GM19328 (cell line): ENCODE data around the gene GDPD5.

ENCODE experiments used
- ATAC-seq: cut with Tn5 transposase; IDR thresholded peaks from one replicate; pipeline ENCODE4 v1.9.1; 2021; ENCODE audit warnings: mild to moderate bottlenecking, moderate library complexity; ENCODE audit not compliant: unreplicated experiment

The GDPD5 gene

GRCh38 chr11:75516886-75517285, 8.9 kb downstream of the GDPD5 start:
- no peak for ATAC-seq

- no peak for ATAC-seq
Measured at GRCh38 chr11:75516140-75516539, 9.6 kb downstream of the GDPD5 start.

DNA sequence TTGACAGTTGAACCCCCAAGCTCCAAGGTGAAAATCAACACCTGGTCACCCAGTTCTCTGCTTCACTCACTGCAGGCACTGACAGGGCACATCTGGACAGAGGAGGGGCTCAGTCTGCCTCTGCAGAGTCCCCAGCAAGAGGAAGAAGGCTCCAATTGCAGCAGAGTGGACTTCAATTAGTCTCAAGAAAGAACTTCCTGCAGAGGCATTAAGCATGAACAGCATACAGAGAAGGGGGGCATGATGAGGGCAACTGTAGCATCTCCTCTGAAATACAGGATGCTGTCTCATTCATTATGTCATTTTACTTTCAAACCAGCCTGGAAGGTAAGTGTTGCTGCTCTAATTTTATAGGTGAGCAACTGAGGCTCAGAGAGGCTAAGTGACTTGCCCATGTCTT, 11.1 kb downstream of the GDPD5 start:
- no peak for ATAC-seq

DNA sequence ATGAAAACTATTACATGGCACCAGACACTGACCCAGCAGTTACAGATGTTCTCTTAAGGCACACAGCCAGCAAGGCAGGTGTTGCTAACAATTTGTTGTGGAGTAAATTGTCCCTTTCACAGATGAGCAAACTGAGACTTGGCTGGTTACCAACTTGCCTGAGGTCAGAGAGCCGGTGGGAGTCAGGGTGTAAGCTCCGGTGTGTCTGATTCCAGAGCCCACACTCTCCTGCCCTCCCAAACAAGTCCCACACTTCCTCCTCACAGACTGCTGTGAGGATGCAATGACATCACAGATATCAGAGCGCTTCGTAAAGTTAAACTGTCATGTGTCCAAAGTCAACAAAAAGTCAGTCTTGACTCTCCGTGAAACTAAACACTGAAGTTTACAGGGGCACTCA, 12.5 kb downstream of the GDPD5 start:
- ATAC-seq, result no peak

- ATAC-seq, result no peak
Measured at GRCh38 chr11:75510723-75511019, 15.1 kb downstream of the GDPD5 start.

GRCh38 chr11:75510004-75510722, 15.6 kb downstream of the GDPD5 start:
- no peak for ATAC-seq

DNA sequence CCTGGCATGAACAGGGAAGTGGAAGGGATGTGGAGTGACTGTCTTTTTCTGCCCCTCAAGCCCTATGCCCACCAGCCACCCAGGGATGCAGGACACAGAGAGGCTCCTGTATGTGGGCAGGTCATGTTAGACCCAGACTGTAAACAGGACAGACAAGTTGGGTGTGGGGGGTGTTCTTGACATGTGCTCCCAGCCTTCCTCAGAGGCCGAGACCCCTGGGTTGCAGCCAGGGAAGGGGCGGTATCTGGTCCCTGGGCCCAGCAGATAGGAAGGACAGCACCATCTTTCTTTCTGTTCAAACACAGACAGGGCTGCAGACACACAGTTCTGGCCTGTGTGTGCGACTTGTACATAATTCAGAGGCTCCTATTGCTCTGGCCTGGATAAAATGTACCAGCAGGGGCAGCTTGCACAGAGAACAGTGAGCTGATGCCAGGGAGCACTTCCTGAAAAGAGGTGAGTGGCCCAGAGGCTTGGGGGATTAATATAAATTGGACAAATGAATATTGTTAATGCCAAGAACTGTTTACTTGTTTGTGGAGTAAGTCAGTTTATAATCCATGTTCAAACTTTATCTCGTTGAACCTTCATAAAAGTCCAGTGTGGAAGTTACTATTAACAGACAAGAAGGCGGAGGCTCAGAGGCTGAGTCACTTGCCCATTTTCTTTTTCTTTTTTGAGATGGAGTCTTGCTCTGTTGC, 16.6 kb downstream of the GDPD5 start:
- no peak for ATAC-seq

GRCh38 chr11:75508051-75508561, 17.6 kb downstream of the GDPD5 start:
- ATAC-seq, result no peak

DNA sequence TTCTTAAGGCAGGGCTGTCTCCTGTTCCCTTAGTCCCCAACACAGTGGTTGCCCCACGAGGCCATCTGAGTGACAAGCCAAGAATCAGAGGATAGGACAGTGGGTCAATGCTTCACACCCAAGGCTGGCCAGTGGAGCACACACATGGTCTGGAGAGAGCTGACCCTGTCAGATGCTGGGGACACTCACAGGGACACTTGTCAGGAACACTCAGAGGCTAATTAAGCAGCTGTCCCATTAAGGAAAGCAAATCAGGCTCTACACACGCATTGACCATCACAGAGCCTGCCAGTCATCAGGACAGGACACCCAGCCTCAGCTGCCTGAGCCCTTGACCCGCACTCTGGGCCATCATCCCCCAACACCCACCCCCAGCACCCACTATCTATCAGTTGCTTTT, 18.2 kb downstream of the GDPD5 start:
- no peak for ATAC-seq

DNA sequence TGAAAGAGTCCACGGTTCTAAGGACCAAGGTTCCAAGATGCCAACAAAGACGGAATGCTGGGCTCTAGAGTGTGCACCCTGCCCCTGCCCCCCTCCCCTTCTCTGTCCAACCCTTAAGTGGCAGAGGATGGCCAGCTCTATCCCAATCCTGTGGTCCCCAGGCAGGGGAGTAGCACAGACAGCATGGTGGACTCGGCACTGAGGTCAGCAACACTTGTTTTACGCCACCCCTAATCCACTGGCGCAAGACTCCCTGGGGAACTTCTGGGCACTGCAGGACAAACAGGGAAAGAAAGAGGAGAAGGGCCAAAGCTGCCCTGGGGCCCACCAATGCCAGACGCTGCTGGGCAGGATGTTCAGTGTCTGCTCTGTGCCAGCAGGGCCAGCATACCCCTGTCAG, 18.9 kb downstream of the GDPD5 start:
- no peak for ATAC-seq

DNA sequence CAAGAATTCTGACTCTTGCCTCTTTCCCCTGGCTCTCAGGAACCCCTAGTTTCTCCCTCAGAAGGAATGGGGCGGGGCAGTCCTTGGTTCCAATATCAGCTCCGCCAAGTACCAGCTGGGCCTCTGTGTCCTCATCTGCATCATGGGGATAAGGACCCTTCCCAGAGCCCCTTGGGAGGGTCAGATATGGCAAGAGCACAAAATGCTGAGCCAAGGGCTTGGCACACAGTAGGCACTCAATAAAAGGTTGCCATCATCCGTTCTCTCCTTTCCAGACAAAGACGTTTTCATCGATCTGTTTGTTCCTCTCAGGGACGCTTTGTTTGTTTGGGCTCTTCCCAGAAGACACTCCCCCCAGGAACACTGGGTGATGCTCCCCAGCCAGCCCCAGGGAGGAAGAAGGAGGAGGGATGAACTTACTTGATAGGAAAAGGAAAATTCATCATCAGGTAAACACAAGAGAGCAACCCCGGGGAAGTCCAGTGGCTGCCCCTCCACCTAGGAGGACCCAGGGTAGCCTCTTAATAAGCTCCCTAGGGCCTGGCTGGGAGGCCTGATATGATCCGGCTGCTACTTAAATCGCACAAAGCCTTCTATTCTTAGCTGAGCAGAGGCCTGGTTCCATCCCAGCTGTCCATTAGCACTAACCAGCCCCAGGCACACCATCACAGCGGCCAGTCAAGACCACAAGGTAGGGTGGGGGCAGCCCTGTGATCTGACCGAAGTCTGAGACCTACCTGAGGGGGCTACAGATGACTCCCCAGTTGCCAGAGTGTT, 19.6 kb downstream of the GDPD5 start:
- ATAC-seq, result no peak

DNA sequence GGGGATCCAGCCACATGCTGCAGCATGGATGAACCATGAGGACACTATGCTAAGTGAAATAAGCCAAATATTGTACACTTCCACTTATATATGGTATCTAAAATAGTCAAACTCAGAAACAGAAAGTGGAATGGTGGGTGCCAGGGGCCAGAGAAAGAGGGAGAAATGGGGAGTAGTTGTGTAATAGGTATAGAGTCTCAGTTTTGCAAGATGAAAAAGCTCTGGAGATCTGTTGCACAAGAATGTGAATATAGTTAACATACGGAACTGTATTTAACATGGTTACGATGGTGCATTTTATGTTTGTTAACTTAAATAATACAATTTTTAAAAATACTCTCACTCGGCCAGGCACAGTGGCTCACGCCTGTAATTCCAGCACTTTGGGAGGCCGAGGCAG, 21.2 kb downstream of the GDPD5 start:
- ATAC-seq, result no peak

- ATAC-seq, result no peak
Measured at GRCh38 chr11:75503531-75504099, 22.1 kb downstream of the GDPD5 start.

DNA sequence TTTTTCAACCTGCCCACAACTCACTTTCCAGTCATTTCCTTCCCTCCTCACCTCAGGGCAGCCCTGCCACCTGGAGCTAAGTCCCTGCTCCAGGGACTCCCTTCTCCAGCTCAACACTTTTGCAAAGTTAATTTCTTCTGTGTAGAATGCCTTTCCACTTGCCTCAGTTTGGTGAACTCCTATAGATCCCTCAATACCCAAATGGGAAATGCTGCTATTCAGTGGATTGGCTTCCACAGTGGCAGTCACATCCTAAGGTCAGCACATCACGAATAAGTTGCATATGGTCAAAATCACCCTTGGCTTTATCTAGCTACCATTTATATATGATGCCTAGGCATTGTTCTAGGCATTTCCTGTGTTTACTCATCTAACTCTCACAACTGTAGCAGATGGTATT, 23.6 kb downstream of the GDPD5 start:
- no peak for ATAC-seq

GRCh38 chr11:75500742-75501141, 25.0 kb downstream of the GDPD5 start:
- no peak for ATAC-seq

DNA sequence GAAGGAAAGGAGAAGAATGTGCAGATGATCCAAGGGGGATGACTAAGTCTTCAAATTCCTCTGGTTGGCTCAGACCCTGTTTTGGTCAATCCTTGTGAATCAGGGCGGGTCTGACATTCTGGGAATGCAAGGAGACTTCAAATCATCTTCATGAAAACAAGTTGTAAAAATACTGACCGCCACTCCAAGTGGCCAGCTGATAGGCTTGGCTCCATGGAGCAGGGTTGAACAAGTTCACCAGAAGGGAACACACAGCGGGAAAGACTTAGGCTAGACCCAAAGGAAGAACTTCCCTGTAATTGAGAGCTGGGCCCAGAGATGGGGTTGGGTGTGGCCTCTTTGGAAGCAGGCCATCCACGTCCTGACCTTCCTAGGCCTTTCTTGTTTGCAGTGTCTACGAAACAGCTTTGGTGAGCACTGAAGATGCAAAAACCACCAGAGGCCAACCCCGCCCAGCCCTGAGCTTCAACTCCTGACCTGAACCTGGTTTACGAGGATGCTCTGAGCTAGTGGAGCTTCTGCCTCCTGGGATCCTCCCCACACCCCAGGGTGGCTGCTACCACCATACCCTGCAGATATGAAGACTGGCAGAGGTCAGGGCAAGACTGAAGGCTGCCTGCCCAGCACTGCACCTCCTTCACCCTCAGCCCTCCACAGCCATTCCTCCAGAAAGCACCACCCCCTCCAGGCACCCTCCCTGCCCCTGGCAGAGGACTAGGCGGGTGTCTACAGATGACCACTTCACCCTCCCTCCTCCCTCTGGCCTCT, 26.1 kb downstream of the GDPD5 start:
- ATAC-seq, result no peak

GRCh38 chr11:75498556-75499255, 27.0 kb downstream of the GDPD5 start:
- ATAC-seq, result no peak

- no peak for ATAC-seq
Measured at GRCh38 chr11:75497788-75498409, 27.8 kb downstream of the GDPD5 start.

DNA sequence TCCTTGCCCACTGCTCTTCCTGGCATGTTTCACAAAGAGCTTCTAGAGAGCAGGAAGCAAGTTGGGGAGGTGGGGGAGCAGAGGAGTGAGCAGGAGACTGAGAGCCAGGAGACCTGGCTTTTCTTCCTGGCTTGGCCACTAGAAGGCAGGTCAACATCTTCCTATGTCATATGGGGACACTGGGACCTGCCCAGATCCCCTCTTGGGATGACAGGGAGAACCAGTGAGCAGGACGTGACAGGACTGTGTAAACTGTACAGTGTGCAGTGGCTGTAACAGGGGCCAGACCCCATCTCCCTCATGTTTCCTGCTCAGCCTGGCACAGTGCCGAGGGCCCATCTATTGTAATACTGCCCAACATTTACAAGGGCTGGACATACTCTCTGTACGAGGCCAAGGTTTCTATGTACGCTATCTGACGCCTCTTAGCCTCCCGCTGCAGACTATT, 29.4 kb downstream of the GDPD5 start:
- no peak for ATAC-seq
